ENCODE measurements around the gene FSCN2. TPM values are rescaled to one million over a fixed set of nuclear protein-coding genes. Genes with fewer than 3 reads are reported as not detected.

The FSCN2 gene
- total RNA-seq, 2 donors from 2014 or later, result 1.0 to 2.2 TPM

DNA sequence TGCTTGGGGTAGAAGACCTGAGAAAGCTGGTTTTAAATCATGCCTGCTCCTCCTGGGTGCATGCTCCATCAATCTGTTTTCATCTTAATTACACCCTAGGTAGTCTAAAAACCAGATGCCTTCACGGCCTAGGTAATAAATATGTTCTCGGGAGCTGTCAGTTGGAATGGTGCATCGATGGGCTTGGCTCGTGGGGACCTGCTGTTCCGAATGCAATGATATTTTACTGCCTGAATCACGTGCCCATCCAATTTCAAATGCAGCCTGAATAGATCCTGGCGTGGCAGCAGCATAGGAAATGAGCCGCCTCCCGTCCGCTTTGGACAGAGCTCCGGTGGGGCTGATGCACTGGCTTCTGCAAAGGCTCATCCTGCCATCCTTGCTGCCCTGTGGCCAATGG lies 42.8 kb downstream of the FSCN2 start:
- no peaks in the 10 kb centered on the region for H3K27me3 ChIP-seq
- no peaks in the 10 kb centered on the region for H3K9me3 ChIP-seq
- H3K9ac ChIP-seq (ENCODE audit: low read depth in 2 of 2, low read length in 2 of 2), result no peak overlapping the region
- H3K4me3 ChIP-seq, result no peak overlapping the region
- TF ChIP-seq, protein P1, sequence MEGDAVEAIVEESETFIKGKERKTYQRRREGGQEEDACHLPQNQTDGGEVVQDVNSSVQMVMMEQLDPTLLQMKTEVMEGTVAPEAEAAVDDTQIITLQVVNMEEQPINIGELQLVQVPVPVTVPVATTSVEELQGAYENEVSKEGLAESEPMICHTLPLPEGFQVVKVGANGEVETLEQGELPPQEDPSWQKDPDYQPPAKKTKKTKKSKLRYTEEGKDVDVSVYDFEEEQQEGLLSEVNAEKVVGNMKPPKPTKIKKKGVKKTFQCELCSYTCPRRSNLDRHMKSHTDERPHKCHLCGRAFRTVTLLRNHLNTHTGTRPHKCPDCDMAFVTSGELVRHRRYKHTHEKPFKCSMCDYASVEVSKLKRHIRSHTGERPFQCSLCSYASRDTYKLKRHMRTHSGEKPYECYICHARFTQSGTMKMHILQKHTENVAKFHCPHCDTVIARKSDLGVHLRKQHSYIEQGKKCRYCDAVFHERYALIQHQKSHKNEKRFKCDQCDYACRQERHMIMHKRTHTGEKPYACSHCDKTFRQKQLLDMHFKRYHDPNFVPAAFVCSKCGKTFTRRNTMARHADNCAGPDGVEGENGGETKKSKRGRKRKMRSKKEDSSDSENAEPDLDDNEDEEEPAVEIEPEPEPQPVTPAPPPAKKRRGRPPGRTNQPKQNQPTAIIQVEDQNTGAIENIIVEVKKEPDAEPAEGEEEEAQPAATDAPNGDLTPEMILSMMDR (IDR thresholded peaks at IDR 0.05), result no peak
- H3K4me1 ChIP-seq, result peaks cover 14% of the 10 kb centered on the region
- no peak overlapping the region for H3K27ac ChIP-seq
- no peak for DNase-seq
- no peaks in the 10 kb centered on the region for H3K36me3 ChIP-seq
- intact Hi-C loops (cut with DNase I), result no loop called here

DNA sequence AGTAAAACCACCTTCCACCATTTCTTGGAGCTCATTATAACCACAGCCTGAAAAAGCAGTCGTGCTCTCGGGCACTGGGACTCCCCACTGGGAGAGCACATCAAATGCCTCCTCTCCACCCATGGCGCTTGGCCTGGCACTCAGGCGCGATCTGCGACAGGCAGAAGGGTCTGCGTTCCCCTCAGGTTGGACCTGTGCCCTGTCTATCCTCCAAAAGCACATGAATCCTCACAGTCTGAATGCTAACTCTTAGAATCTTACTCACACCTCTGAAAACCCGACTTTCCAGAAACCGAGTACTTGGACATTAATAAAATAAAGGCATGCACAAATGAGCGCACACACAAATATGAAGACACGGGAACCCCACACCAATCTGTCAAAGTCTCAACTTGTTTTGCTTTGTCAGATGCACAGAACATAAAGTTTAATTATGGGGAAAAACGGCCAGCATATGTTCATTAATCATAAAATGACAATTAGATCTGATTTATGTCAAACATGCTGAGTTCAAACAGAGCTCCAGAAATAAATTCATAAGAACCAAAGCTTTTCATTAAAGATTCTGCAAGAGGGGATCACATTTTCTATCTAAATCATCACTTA lies 44.5 kb downstream of the FSCN2 start:
- TF ChIP-seq, protein P1 (IDR thresholded peaks at IDR 0.05), result no peak
- DNase-seq, result no peak
- H3K36me3 ChIP-seq, result no peaks in the 10 kb centered on the region

DNA sequence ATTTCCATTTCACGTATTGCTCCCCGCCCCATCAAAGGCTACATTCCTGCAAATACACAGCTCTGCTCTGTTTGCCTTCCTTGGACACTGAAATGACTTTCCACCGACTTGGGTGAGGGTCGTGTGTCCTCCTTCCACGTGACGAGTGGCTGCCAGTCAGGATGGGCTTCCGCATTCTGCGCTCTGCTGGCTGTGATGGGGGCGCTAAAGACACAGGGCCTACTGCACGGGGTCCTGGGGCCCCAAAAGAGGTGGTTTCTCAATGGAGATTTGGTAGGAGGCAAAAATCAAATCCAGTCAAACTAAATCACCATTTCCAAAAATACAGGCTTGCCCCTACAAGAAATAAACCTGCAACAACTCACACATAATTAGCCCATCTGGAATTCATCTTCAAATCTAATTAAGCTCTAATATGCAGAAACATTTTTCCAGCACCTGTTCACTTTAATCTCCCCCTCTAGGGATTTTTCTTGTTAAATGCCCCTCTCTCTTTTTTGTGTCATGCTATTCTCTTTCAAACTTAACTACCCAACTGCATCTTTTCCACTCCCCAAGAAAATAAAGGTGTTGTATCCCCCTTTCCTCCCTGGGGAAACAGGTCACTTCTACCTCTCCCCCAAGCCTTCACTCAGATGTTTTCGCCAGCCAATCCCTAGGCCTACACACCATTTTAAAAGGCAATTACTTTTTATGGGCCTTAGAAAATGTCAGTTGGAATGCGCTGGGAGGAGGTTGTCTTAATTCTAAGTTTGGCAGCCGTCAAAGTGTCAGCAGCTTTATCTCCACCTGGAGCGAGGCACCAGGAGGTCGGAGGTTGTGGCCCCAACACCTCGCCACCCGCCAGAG lies 45.8 kb downstream of the FSCN2 start:
- H3K36me3 ChIP-seq, result no peaks in the 10 kb centered on the region
- no peaks in the 10 kb centered on the region for H3K27me3 ChIP-seq
- no peak overlapping the region for H3K4me3 ChIP-seq
- TF ChIP-seq, protein P1 (IDR thresholded peaks at IDR 0.05), result no peak
- H3K27ac ChIP-seq, result no peak overlapping the region
- no peak overlapping the region for H3K9ac ChIP-seq (ENCODE audit: low read depth in 2 of 2, low read length in 2 of 2)
- H3K9me3 ChIP-seq, result no peaks in the 10 kb centered on the region
- intact Hi-C loops (cut with DNase I), result no loop called here
- DNase-seq, result no peak
- no peaks in the 10 kb centered on the region for H3K4me1 ChIP-seq

More for the DNA sequence above, 44.5 kb downstream of the FSCN2 start:
- intact Hi-C loops (cut with DNase I), result no loop called here
- Histone ChIP-seq H3K27me3 (no peaks in the 10 kb centered on the region), H3K4me3 (no peak overlapping the region), H3K9ac (ENCODE audit: low read depth in 2 of 2, low read length in 2 of 2) (no peak overlapping the region), H3K27ac (no peak overlapping the region), H3K4me1 (peaks cover under 1% of the 10 kb centered on the region), H3K9me3 (no peaks in the 10 kb centered on the region)

DNA sequence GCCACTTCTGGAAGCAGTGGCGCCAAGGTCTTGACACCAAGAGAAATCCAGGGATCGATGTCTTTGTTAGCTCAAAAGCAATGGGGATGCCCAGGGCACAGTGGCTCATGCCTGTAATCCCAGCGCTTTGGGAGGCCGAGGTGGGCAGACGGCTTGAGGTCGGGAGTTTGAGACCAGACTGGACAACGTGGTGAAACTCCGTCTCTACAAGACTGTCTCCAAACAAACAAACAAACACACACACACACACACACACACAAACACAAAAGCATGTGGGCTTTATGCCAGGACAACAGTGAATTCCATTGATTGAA lies 46.4 kb downstream of the FSCN2 start:
- Histone ChIP-seq H3K27me3 (no peaks in the 10 kb centered on the region), H3K9ac (ENCODE audit: low read depth in 2 of 2, low read length in 2 of 2) (no peak overlapping the region), H3K27ac (no peak overlapping the region), H3K36me3 (no peaks in the 10 kb centered on the region), H3K9me3 (no peaks in the 10 kb centered on the region), H3K4me1 (no peaks in the 10 kb centered on the region), H3K4me3 (no peak overlapping the region)
- TF ChIP-seq, protein P1 (IDR thresholded peaks at IDR 0.05), result no peak
- no peak for DNase-seq
- intact Hi-C loops (cut with DNase I), result no loop called here

DNA sequence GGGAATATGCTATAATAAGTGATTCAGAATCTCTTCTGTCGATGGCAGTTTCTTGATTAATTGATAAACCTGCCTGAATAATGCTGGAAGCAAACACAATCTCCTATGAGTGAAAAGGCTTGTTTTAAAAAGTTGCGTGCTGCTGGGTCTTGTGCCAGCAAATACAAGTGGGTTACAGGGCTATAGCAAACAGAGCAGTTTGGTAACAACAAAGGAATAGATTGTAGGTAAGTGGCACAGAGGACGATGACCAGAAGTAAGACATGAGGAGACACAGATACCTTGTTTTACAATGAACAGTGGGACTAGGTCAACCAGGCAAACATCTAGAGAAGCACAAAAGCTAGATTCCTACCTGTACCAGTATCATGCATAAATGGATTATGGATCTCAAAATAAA lies 47.7 kb downstream of the FSCN2 start:
- no peaks in the 10 kb centered on the region for H3K36me3 ChIP-seq
- no peak overlapping the region for H3K9ac ChIP-seq (ENCODE audit: low read depth in 2 of 2, low read length in 2 of 2)
- TF ChIP-seq, protein P1 (IDR thresholded peaks at IDR 0.05), result no peak

More for the DNA sequence above, 47.7 kb downstream of the FSCN2 start:
- intact Hi-C loops (cut with DNase I), result no loop called here
- H3K4me1 ChIP-seq, result no peaks in the 10 kb centered on the region
- H3K4me3 ChIP-seq, result no peak overlapping the region
- no peaks in the 10 kb centered on the region for H3K9me3 ChIP-seq
- H3K27ac ChIP-seq, result peak overlapping the region; percentile 11
- no peaks in the 10 kb centered on the region for H3K27me3 ChIP-seq
- DNase-seq, result no peak

Measured in colonic mucosa (tissue), 4 donors.